ENCODE data around the gene PACS1.

- TF ChIP-seq CTCF (IDR thresholded peaks at IDR 0.05) (no peak), POLR2AphosphoS5 (IDR thresholded peaks at IDR 0.05) (no peak), EP300 (IDR thresholded peaks at IDR 0.05) (no peak)
Measured at GRCh38 chr11:66112601-66113499, 42.8 kb downstream of the PACS1 start.
